GM18498 (cell line): ENCODE measurements around the gene ESYT3.
A peak's percentile ranks its signal among the peaks of the same experiment; 100 is the strongest.

Experiments used
- ATAC-seq: cut with Tn5 transposase; IDR thresholded peaks from one replicate; pipeline ENCODE4 v1.9.1; 2021; ENCODE audit warnings: mild to moderate bottlenecking, moderate library complexity; ENCODE audit not compliant: unreplicated experiment

ESYT3 gene

GRCh38 chr3:138434276-138434874 lies at the start of gene ESYT3:
Gene ESYT3 (plus strand): TSS chr3:138434616. CDS start chr3:138434799, 183 bp downstream.
- peak; percentile 64 for ATAC-seq

GRCh38 chr3:138384976-138385375 lies 49.4 kb upstream of the ESYT3 start:
- ATAC-seq, result no peak

GRCh38 chr3:138389144-138389601 lies 45.2 kb upstream of the ESYT3 start:
- no peak for ATAC-seq

GRCh38 chr3:138389841-138390581 lies 44.4 kb upstream of the ESYT3 start:
- no peak for ATAC-seq

- ATAC-seq, result no peak
These were observed 43.9 kb upstream of the ESYT3 start for GRCh38 chr3:138390582-138390932.

- no peak for ATAC-seq
These were observed 40.3 kb upstream of the ESYT3 start for GRCh38 chr3:138394156-138394555.

- ATAC-seq, result no peak
These were observed 39.7 kb upstream of the ESYT3 start for GRCh38 chr3:138394686-138395085.

GRCh38 chr3:138395865-138396751 lies 38.3 kb upstream of the ESYT3 start:
- no peak for ATAC-seq

- ATAC-seq, result no peak
These were observed 37.5 kb upstream of the ESYT3 start for GRCh38 chr3:138396752-138397410.

- no peak for ATAC-seq
These were observed 36.4 kb upstream of the ESYT3 start for GRCh38 chr3:138397983-138398382.

- ATAC-seq, result no peak
These were observed 35.4 kb upstream of the ESYT3 start for GRCh38 chr3:138398791-138399575.

- no peak for ATAC-seq
These were observed 34.6 kb upstream of the ESYT3 start for GRCh38 chr3:138399766-138400165.

- ATAC-seq, result no peak
These were observed 33.8 kb upstream of the ESYT3 start for GRCh38 chr3:138400651-138401070.

- no peak for ATAC-seq
These were observed 32.6 kb upstream of the ESYT3 start for GRCh38 chr3:138401834-138402233.

- ATAC-seq, result no peak
These were observed 30.3 kb upstream of the ESYT3 start for GRCh38 chr3:138404121-138404520.

- ATAC-seq, result no peak
These were observed 29.4 kb upstream of the ESYT3 start for GRCh38 chr3:138405001-138405400.

- no peak for ATAC-seq
These were observed 28.9 kb upstream of the ESYT3 start for GRCh38 chr3:138405486-138405885.

GRCh38 chr3:138406606-138407005 lies 27.8 kb upstream of the ESYT3 start:
- ATAC-seq, result no peak

GRCh38 chr3:138407236-138407907 lies 27.0 kb upstream of the ESYT3 start:
- ATAC-seq, result no peak
